Body of pancreas (tissue), 4 donors: ENCODE results near the gene PLS1.

Experiments used
- POLR2A ChIP-seq, 3 donors: fragments of 450-650 bp; IDR thresholded peaks; one replicate each; pipeline ENCODE4 v1.6.1; 2016; ENCODE audit warnings: antibody characterized with exemption in 3 of 3, mild to moderate bottlenecking in 2 of 3
- TF ChIP-seq, protein P1 (sequence below), 7 experiments: fragments of 450-650 bp in 4 of 7; fragments of 200-600 bp in 3 of 7; sonication (generic) in 3 of 7; IDR thresholded peaks; one replicate each; pipeline ENCODE4 v1.5.1; 2016 to 2019; ENCODE audit warnings: antibody characterized with exemption in 7 of 7

DNA sequence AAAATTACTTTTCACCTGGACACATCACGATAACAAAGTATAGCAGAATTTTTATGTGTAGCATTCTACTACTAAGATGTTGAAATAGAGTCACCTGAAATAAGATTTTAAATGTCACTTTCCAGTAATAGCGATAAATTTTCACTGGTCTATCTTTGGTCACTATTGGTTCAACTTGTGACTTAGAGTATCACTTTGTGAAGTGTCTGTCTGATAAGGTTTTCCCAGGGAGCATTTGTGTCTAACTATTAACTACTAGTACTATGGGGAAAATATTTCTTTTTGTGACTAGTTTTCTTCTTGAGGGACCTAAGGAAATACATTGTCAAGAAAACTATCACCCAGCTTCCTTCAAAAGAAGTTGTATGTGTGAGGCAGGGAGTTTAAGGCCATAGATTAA lies 138.6 kb downstream of the PLS1 start:
- TF ChIP-seq, protein P1, sequence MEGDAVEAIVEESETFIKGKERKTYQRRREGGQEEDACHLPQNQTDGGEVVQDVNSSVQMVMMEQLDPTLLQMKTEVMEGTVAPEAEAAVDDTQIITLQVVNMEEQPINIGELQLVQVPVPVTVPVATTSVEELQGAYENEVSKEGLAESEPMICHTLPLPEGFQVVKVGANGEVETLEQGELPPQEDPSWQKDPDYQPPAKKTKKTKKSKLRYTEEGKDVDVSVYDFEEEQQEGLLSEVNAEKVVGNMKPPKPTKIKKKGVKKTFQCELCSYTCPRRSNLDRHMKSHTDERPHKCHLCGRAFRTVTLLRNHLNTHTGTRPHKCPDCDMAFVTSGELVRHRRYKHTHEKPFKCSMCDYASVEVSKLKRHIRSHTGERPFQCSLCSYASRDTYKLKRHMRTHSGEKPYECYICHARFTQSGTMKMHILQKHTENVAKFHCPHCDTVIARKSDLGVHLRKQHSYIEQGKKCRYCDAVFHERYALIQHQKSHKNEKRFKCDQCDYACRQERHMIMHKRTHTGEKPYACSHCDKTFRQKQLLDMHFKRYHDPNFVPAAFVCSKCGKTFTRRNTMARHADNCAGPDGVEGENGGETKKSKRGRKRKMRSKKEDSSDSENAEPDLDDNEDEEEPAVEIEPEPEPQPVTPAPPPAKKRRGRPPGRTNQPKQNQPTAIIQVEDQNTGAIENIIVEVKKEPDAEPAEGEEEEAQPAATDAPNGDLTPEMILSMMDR (IDR thresholded peaks at IDR 0.05) = no peak
- TF ChIP-seq POLR2A (IDR thresholded peaks at IDR 0.05) = no peak
